Measurements from ENCODE around the gene THBS1.

The THBS1 gene

GRCh38 chr15:39609166-39609916 lies 28.5 kb downstream of the THBS1 start:
- no peak for FAIRE-seq

- no peak for FAIRE-seq
Observed at GRCh38 chr15:39610665-39611064, 29.8 kb downstream of the THBS1 start.

- FAIRE-seq = no peak
Observed at GRCh38 chr15:39613271-39613670, 32.4 kb downstream of the THBS1 start.

- no peak for FAIRE-seq
Observed at GRCh38 chr15:39613861-39614260, 33.0 kb downstream of the THBS1 start.

GRCh38 chr15:39616731-39617455 lies 36.0 kb downstream of the THBS1 start:
- FAIRE-seq = no peak

GRCh38 chr15:39618063-39618823 lies 37.4 kb downstream of the THBS1 start:
- FAIRE-seq = no peak

GRCh38 chr15:39621210-39621609 lies 40.3 kb downstream of the THBS1 start:
- no peak for FAIRE-seq

GRCh38 chr15:39621976-39622375 lies 41.1 kb downstream of the THBS1 start:
- FAIRE-seq = no peak

GRCh38 chr15:39622660-39623516 lies 42.0 kb downstream of the THBS1 start:
- peak; percentile 97 for FAIRE-seq

- no peak for FAIRE-seq
Observed at GRCh38 chr15:39623529-39623931, 42.7 kb downstream of the THBS1 start.

GRCh38 chr15:39624806-39625205 lies 43.9 kb downstream of the THBS1 start:
- FAIRE-seq = no peak

- no peak for FAIRE-seq
Observed at GRCh38 chr15:39625451-39625850, 44.6 kb downstream of the THBS1 start.

- no peak for FAIRE-seq
Observed at GRCh38 chr15:39625856-39626255, 45.0 kb downstream of the THBS1 start.

- FAIRE-seq = no peak
Observed at GRCh38 chr15:39627451-39628143, 46.7 kb downstream of the THBS1 start.

GRCh38 chr15:39628144-39628508 lies 47.2 kb downstream of the THBS1 start:
- no peak for FAIRE-seq

GRCh38 chr15:39628546-39629257 lies 47.8 kb downstream of the THBS1 start:
- no peak for FAIRE-seq

GRCh38 chr15:39629371-39629770 lies 48.5 kb downstream of the THBS1 start:
- FAIRE-seq = no peak

- no peak for FAIRE-seq
Observed at GRCh38 chr15:39629906-39630305, 49.0 kb downstream of the THBS1 start.

GRCh38 chr15:39631357-39631756 lies 50.5 kb downstream of the THBS1 start:
- FAIRE-seq = no peak

- FAIRE-seq = no peak
Observed at GRCh38 chr15:39638041-39638440, 57.2 kb downstream of the THBS1 start.

GRCh38 chr15:39639037-39639436 lies 58.2 kb downstream of the THBS1 start:
- FAIRE-seq = no peak

Data from colon (tissue), 2 donors.